ENCODE results near the gene ZNF688. TPM values are rescaled to one million over a fixed set of nuclear protein-coding genes. Genes with fewer than 3 reads are reported as not detected.

ZNF688 gene
- total and polyA plus RNA-seq, 9 of the 15 experiments (the other 6 are each of a cell fraction or from before 2014, with no cell fraction given) = 0.48 to 12.9 (median 4.5) TPM

DNA sequence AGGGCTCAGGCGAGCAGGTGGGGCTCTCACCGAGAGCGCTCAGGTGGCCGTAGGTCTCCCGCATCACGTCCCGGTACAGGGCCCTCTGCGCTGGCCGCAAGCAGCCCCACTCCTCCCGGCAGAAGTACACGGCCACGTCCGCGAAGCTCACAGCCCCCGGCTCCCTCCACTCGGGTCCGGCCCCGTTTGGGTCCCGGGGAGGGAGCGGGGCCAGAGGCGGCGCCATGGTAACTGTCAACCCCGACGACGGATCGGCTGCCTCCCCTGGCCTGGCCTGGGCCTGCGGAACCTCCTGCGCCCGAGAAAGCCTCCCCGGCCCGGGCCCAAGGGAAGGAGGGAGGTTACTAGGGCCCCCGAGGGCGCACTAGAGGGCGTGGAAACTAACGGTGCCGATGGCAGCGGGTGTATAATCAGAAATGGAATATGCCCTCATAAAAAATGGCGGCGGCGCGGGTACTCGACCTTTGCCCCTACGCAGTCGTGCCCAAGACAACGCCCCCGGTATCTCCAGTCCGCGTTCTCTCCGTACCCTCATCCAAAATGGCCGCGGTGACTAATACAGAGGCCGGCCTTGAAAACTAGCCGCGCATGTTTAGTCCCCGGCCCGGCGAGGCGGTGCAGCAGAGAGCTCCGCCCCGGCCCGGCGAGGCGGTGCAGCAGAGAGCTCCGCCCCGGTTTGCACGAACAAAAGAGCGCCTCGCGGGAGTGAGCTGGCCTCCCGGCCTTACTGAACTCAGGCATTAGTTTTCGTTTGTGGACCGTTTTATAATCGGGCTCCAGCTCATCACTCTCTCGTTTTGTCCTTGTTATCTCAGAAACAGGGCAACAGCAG is 13.3 kb downstream of the ZNF688 start, which contains the start of gene ZNF764 (continued):
- TF ChIP-seq, protein P1, sequence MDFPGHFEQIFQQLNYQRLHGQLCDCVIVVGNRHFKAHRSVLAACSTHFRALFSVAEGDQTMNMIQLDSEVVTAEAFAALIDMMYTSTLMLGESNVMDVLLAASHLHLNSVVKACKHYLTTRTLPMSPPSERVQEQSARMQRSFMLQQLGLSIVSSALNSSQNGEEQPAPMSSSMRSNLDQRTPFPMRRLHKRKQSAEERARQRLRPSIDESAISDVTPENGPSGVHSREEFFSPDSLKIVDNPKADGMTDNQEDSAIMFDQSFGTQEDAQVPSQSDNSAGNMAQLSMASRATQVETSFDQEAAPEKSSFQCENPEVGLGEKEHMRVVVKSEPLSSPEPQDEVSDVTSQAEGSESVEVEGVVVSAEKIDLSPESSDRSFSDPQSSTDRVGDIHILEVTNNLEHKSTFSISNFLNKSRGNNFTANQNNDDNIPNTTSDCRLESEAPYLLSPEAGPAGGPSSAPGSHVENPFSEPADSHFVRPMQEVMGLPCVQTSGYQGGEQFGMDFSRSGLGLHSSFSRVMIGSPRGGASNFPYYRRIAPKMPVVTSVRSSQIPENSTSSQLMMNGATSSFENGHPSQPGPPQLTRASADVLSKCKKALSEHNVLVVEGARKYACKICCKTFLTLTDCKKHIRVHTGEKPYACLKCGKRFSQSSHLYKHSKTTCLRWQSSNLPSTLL (IDR thresholded peaks at IDR 0.05) = no peak
- TF ChIP-seq, protein P2, sequence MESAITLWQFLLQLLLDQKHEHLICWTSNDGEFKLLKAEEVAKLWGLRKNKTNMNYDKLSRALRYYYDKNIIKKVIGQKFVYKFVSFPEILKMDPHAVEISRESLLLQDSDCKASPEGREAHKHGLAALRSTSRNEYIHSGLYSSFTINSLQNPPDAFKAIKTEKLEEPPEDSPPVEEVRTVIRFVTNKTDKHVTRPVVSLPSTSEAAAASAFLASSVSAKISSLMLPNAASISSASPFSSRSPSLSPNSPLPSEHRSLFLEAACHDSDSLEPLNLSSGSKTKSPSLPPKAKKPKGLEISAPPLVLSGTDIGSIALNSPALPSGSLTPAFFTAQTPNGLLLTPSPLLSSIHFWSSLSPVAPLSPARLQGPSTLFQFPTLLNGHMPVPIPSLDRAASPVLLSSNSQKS (CRISPR knock-in tag; IDR thresholded peaks at IDR 0.05) = no peak
- no peak for TF ChIP-seq ADNP (tag; IDR thresholded peaks at IDR 0.05)
- TF ChIP-seq, protein P3, sequence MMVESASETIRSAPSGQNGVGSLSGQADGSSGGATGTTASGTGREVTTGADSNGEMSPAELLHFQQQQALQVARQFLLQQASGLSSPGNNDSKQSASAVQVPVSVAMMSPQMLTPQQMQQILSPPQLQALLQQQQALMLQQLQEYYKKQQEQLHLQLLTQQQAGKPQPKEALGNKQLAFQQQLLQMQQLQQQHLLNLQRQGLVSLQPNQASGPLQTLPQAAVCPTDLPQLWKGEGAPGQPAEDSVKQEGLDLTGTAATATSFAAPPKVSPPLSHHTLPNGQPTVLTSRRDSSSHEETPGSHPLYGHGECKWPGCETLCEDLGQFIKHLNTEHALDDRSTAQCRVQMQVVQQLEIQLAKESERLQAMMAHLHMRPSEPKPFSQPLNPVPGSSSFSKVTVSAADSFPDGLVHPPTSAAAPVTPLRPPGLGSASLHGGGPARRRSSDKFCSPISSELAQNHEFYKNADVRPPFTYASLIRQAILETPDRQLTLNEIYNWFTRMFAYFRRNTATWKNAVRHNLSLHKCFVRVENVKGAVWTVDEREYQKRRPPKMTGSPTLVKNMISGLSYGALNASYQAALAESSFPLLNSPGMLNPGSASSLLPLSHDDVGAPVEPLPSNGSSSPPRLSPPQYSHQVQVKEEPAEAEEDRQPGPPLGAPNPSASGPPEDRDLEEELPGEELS (CRISPR knock-in tag; IDR thresholded peaks at IDR 0.05; ENCODE audit: borderline replicate concordance) = no peak
- TF ChIP-seq HMG20B (CRISPR knock-in tag; IDR thresholded peaks at IDR 0.05) = no peak
- TF ChIP-seq BRF1 (IDR thresholded peaks at IDR 0.05; ENCODE audit: borderline replicate concordance, extremely low read depth, insufficient read length) = no peak
- peak; percentile 89 for TF ChIP-seq RBFOX2 (IDR thresholded peaks at IDR 0.05; ENCODE audit: low read depth, low read length)
- TF ChIP-seq, protein P4, sequence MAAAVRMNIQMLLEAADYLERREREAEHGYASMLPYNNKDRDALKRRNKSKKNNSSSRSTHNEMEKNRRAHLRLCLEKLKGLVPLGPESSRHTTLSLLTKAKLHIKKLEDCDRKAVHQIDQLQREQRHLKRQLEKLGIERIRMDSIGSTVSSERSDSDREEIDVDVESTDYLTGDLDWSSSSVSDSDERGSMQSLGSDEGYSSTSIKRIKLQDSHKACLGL (CRISPR knock-in tag; IDR thresholded peaks at IDR 0.05; ENCODE audit: borderline replicate concordance, poor library complexity, severe bottlenecking) = no peak
- no peak for TF ChIP-seq BCOR (IDR thresholded peaks at IDR 0.05)
- TF ChIP-seq KDM1A (IDR thresholded peaks at IDR 0.05) = no peak
- TF ChIP-seq, protein P5, sequence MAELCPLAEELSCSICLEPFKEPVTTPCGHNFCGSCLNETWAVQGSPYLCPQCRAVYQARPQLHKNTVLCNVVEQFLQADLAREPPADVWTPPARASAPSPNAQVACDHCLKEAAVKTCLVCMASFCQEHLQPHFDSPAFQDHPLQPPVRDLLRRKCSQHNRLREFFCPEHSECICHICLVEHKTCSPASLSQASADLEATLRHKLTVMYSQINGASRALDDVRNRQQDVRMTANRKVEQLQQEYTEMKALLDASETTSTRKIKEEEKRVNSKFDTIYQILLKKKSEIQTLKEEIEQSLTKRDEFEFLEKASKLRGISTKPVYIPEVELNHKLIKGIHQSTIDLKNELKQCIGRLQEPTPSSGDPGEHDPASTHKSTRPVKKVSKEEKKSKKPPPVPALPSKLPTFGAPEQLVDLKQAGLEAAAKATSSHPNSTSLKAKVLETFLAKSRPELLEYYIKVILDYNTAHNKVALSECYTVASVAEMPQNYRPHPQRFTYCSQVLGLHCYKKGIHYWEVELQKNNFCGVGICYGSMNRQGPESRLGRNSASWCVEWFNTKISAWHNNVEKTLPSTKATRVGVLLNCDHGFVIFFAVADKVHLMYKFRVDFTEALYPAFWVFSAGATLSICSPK (IDR thresholded peaks at IDR 0.05; ENCODE audit: borderline replicate concordance) = no peak
- no peak for TF ChIP-seq SIRT6 (IDR thresholded peaks at IDR 0.05; ENCODE audit: low read depth, low read length)
- TF ChIP-seq, protein P6, sequence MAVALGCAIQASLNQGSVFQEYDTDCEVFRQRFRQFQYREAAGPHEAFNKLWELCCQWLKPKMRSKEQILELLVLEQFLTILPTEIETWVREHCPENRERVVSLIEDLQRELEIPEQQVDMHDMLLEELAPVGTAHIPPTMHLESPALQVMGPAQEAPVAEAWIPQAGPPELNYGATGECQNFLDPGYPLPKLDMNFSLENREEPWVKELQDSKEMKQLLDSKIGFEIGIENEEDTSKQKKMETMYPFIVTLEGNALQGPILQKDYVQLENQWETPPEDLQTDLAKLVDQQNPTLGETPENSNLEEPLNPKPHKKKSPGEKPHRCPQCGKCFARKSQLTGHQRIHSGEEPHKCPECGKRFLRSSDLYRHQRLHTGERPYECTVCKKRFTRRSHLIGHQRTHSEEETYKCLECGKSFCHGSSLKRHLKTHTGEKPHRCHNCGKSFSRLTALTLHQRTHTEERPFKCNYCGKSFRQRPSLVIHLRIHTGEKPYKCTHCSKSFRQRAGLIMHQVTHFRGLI (CRISPR knock-in tag; IDR thresholded peaks at IDR 0.05) = no peak
- TF ChIP-seq IRF2 (CRISPR knock-in tag; IDR thresholded peaks at IDR 0.05) = no peak
- TF ChIP-seq, protein P7, sequence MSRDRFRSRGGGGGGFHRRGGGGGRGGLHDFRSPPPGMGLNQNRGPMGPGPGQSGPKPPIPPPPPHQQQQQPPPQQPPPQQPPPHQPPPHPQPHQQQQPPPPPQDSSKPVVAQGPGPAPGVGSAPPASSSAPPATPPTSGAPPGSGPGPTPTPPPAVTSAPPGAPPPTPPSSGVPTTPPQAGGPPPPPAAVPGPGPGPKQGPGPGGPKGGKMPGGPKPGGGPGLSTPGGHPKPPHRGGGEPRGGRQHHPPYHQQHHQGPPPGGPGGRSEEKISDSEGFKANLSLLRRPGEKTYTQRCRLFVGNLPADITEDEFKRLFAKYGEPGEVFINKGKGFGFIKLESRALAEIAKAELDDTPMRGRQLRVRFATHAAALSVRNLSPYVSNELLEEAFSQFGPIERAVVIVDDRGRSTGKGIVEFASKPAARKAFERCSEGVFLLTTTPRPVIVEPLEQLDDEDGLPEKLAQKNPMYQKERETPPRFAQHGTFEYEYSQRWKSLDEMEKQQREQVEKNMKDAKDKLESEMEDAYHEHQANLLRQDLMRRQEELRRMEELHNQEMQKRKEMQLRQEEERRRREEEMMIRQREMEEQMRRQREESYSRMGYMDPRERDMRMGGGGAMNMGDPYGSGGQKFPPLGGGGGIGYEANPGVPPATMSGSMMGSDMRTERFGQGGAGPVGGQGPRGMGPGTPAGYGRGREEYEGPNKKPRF (IDR thresholded peaks at IDR 0.05; ENCODE audit: low read depth, low read length) = no peak
